CD4-positive, alpha-beta T cell treated with Interleukin-2 at 100 ng/mL for 4 hours (primary cell): Measurements from ENCODE around the gene ULBP3.
"Not testable (repeated sequence)": the region's sequence is repeated elsewhere in the genome, so short reads cannot be mapped to it uniquely, and the experiment has no call there.

Source experiments
- DNase-seq: peaks from one replicate; pipeline ENCODE4 v3.0.0-alpha.2; 2020; ENCODE audit warnings: low spot score

ULBP3 gene

DNA sequence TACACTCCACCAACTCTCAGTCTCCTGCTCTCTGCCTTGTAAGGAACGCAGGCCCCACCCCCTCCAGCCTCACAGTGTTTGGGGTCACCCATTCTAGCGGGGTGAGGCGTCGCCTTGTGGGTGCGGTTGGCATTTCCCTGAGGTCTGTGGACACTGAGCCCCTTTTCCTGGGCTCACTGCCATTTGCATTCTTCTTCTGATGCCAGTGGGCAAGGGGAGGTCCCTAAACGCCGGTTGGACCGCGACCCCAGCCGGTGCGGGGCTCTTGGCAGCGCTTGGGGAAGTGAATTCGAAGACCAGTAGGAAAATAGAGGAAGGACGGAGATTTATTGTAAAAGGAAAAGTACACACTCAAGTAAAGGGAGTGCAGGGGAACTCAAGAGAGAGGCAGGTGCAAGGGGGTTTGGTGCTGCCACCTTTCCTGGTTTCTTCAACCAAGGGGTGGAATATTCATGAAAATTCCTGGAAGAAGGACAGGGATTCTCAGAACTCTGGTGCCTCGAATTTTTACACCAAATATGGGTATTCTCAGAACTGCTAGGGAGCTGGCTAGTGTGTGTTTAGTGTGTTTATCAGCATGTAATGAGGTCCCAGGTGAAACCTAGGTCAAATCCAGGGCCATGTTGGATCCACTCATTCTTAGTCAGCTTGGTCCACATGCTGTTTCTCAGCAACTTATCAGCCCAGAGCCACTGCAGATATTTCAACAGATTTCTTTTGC is 53.5 kb downstream of the ULBP3 start:
- DNase-seq = peak; percentile 47

GRCh38 chr6:150014623-150015280 is 54.2 kb downstream of the ULBP3 start:
- not testable (repeated sequence) for DNase-seq

- DNase-seq = not testable (repeated sequence)
These were observed 54.9 kb downstream of the ULBP3 start for GRCh38 chr6:150013785-150014622.

DNA sequence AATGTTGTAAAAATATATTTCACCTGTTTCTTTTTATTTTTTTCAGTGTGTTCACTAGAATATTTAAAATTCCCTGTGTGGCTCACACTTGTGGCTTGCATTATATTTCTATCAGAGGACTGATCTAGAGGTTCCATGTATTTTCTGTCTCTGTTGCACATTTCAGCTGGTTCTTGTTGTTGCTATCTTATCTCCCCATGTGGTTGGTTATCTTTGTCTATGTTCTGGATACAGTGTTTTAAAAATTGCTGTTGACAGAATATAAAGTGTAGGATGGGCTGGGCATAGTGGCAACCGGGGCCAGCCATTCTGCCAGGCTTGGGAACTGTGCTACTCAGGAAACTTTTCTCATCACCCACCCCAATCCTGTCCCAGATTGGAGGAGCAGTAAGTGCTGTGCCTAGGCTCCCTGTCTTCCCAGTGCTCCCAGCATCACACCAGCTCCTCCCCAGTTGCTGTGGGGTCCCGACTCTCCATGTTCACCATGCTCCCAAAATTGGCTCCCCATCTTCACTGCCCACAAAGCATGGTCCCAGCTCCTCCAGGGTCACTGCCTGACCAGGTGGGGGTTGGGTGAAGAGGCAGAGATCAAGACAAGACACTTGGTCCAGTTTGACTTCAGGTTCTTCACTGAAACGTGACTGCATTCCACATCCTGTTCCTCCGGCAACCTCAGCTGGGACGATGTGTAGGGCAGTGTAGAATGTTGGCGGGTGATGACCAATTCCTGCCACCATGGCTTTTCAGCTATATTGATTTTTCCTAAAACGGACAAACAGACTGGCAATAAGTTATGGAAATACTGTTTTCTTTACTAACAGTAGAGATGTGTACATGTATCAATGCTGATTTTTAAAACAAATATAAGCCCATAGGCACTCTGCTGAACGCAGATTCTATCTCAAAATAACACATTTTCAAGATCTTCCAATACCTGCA is 55.8 kb downstream of the ULBP3 start:
- DNase-seq = not testable (repeated sequence)
